ENCODE data around the gene ADCY7.

- TF ChIP-seq CTCF (IDR thresholded peaks at IDR 0.05) (no peak), POLR2A (IDR thresholded peaks at IDR 0.05) (no peak), EP300 (IDR thresholded peaks at IDR 0.05) (no peak)
Measured at GRCh38 chr16:50252082-50252611, 14.2 kb upstream of the ADCY7 start.

Measured in ovary (tissue), 3 donors.